HuH-7 (cell line): Measurements from ENCODE around the gene PICALM.
"Not testable (repeated sequence)": the region's sequence is repeated elsewhere in the genome, so short reads cannot be mapped to it uniquely, and the experiment has no call there.

ENCODE experiments used
- DNase-seq: peaks from one replicate; pipeline ENCODE4 v3.0.0; 2011; ENCODE audit warnings: low spot score

Gene PICALM

GRCh38 chr11:85937835-85938234, 131.0 kb downstream of the PICALM start:
- no peak for DNase-seq

- DNase-seq, result no peak
Measured at GRCh38 chr11:85935751-85936150, 133.1 kb downstream of the PICALM start.

GRCh38 chr11:85934596-85935169, 134.2 kb downstream of the PICALM start:
- no peak for DNase-seq

- DNase-seq, result peak; percentile 30
Measured at GRCh38 chr11:85930879-85931366, 138.0 kb downstream of the PICALM start.

- not testable (repeated sequence) for DNase-seq
Measured at GRCh38 chr11:85926653-85927214, 142.2 kb downstream of the PICALM start.

GRCh38 chr11:85923455-85923854, 145.4 kb downstream of the PICALM start:
- DNase-seq, result no peak

- no peak for DNase-seq
Measured at GRCh38 chr11:85922367-85922766, 146.5 kb downstream of the PICALM start.

- DNase-seq, result no peak
Measured at GRCh38 chr11:85918910-85919794, 149.7 kb downstream of the PICALM start.

- DNase-seq, result no peak
Measured at GRCh38 chr11:85914425-85914824, 154.5 kb downstream of the PICALM start.

GRCh38 chr11:85913513-85913912, 155.4 kb downstream of the PICALM start:
- DNase-seq, result no peak

GRCh38 chr11:85912414-85912813, 156.5 kb downstream of the PICALM start:
- no peak for DNase-seq
